Sigmoid colon (tissue), 7 donors: ENCODE measurements around the gene PAK1. TPM values are rescaled to one million over a fixed set of nuclear protein-coding genes. Genes with fewer than 3 reads are reported as not detected.

Experiments
- DNase-seq: peaks from one replicate; pipeline ENCODE4 v3.0.0-alpha.2; 2019
- H3K27ac ChIP-seq, 4 donors: fragments of 200-600 bp; sonication (generic); one replicate each; pipeline ENCODE4 v1.5.1; 2016 to 2019; ENCODE audit warnings: mild to moderate bottlenecking in 1 of 4
- H3K27me3 ChIP-seq, 3 donors: fragments of 200-600 bp; sonication (generic); one replicate each; pipeline ENCODE4 v1.5.1; 2019; ENCODE audit warnings: mild to moderate bottlenecking in 1 of 3
- H3K36me3 ChIP-seq, 4 donors: fragments of 200-600 bp; sonication (generic); one replicate each; pipeline ENCODE4 v1.5.1; 2016 to 2019
- H3K4me1 ChIP-seq, 4 donors: fragments of 200-600 bp; sonication (generic); one replicate each; pipeline ENCODE4 v1.5.1; 2017 to 2019
- H3K4me3 ChIP-seq, 4 donors: fragments of 200-600 bp; sonication (generic); one replicate each; pipeline ENCODE4 v1.5.1; 2017 to 2019; ENCODE audit warnings: mild to moderate bottlenecking in 2 of 4, moderate library complexity in 1 of 4
- H3K9me3 ChIP-seq, 4 donors: fragments of 200-600 bp in 3 of 4; sonication (generic) in 3 of 4; one replicate each; pipeline versions ENCODE4 v1.5.1 to v1.6.1; 2013 to 2019
- CTCF ChIP-seq, 4 experiments: fragments of 450-650 bp in 3 of 4; fragments of 200-600 bp in 1 of 4; IDR thresholded peaks; one replicate each; pipeline ENCODE4 v1.5.1; 2016 to 2019; ENCODE audit warnings: antibody characterized with exemption in 4 of 4, mild to moderate bottlenecking in 3 of 4, moderate library complexity in 2 of 4
- EP300 ChIP-seq, 4 donors: sonication (generic); formaldehyde crosslinking; IDR thresholded peaks; one replicate each; pipeline ENCODE4 v1.6.1; 2017; ENCODE audit warnings: antibody characterized with exemption in 4 of 4
- POLR2A ChIP-seq, 2 donors: fragments of 450-650 bp; IDR thresholded peaks; one replicate each; pipeline ENCODE4 v1.6.1; 2016; ENCODE audit warnings: antibody characterized with exemption in 2 of 2, mild to moderate bottlenecking in 2 of 2, moderate library complexity in 2 of 2
- POLR2AphosphoS5 ChIP-seq, 4 donors: sonication (generic); formaldehyde crosslinking; IDR thresholded peaks; one replicate each; pipeline ENCODE4 v1.6.1; 2017; ENCODE audit warnings: antibody characterized with exemption in 4 of 4
- WGBS, 2 donors: extraction: QIAGEN DNeasy Blood & Tissue Kit; methylation state at CpG; one replicate each; pipeline ENCODE4 v1.1.7; 2013; 5-methylcytosine and 5-hydroxymethylcytosine counted together
- intact Hi-C: fragments of 100-400 bp; cut with DNase I; formaldehyde crosslinking; loops from one replicate; pipeline ENCODE4 v1.15.1; 2023
- polyA plus RNA-seq, 3 donors: library from polyadenylated mRNA; stranded (reverse); fragments of 200-250 nt; gene quantifications; one replicate each; pipeline ENCODE4 v1.2.3, GENCODE V29; 2013
- total RNA-seq, 4 donors: library from RNA; depleted of rRNA; stranded (reverse); fragments of >200 nt; gene quantifications; one replicate each; pipeline ENCODE4 v1.1.0, GENCODE V29; 2016
- donor health status: healthy with polysubstance abuse.
- donor health status: Bipolar disorder and iron deficiency.
- donor health status: healthy.

Gene PAK1
- total and polyA plus RNA-seq, 7 donors = 24.6 to 79.3 (median 37.7) TPM

GRCh38 chr11:77397631-77398030 is 76.3 kb downstream of the PAK1 start:
- H3K27me3 ChIP-seq = no peaks in the 10 kb centered on the region
- H3K36me3 ChIP-seq = no peaks in the 10 kb centered on the region
- peaks cover 0 to 31% (median 15%) of the 10 kb centered on the region in 4 donors for H3K4me1 ChIP-seq
- no peak overlapping the region for H3K4me3 ChIP-seq
- no peak for TF ChIP-seq EP300 (IDR thresholded peaks at IDR 0.05)
- TF ChIP-seq CTCF (IDR thresholded peaks at IDR 0.05) = no peak
- H3K27ac ChIP-seq = no peak overlapping the region
- 16 to 61% methylated on average over 1 of the region's 1 CpG for WGBS, 2 donors
- H3K9me3 ChIP-seq = no peaks in the 10 kb centered on the region
- no peak for DNase-seq
- intact Hi-C loops = no loop called here

GRCh38 chr11:77396911-77397310 is 77.0 kb downstream of the PAK1 start:
- DNase-seq = no peak
- WGBS, 2 donors = 8 to 48% methylated on average over 2 of the region's 2 CpGs

GRCh38 chr11:77396305-77396704 is 77.6 kb downstream of the PAK1 start:
- TF ChIP-seq EP300 (IDR thresholded peaks at IDR 0.05) = no peak
- no peak overlapping the region for H3K27ac ChIP-seq
- no peak for DNase-seq
- intact Hi-C loops = no loop called here
- H3K36me3 ChIP-seq = no peaks in the 10 kb centered on the region
- peaks cover 0 to 26% (median 15%) of the 10 kb centered on the region in 4 donors for H3K4me1 ChIP-seq
- H3K9me3 ChIP-seq = no peaks in the 10 kb centered on the region
- no peak overlapping the region for H3K4me3 ChIP-seq
- H3K27me3 ChIP-seq = no peaks in the 10 kb centered on the region
- WGBS, 2 donors = 20 to 67% methylated on average over 3 of the region's 3 CpGs

More at GRCh38 chr11:77396911-77397310, 77.0 kb downstream of the PAK1 start:
- TF ChIP-seq EP300 (IDR thresholded peaks at IDR 0.05) = no peak
- Histone ChIP-seq H3K27ac (no peak overlapping the region), H3K9me3 (no peaks in the 10 kb centered on the region), H3K36me3 (no peaks in the 10 kb centered on the region), H3K4me3 (no peak overlapping the region), H3K27me3 (no peaks in the 10 kb centered on the region), H3K4me1 (peaks cover 0 to 26% (median 17%) of the 10 kb centered on the region in 4 donors)
- intact Hi-C loops = no loop called here

- Histone ChIP-seq H3K36me3 (no peaks in the 10 kb centered on the region), H3K27me3 (no peaks in the 10 kb centered on the region), H3K4me3 (no peak overlapping the region), H3K27ac (no peak overlapping the region), H3K9me3 (no peaks in the 10 kb centered on the region), H3K4me1 (peaks cover 0 to 26% (median 11%) of the 10 kb centered on the region in 4 donors)
- no peak for TF ChIP-seq POLR2A (IDR thresholded peaks at IDR 0.05)
- no peak for DNase-seq
- intact Hi-C loops = no loop called here
- WGBS, 2 donors = 37 to 62% methylated on average over 3 of the region's 3 CpGs
Measured at GRCh38 chr11:77395460-77396173, 78.3 kb downstream of the PAK1 start.

GRCh38 chr11:77392842-77393241 is 81.1 kb downstream of the PAK1 start:
- H3K36me3 ChIP-seq = no peaks in the 10 kb centered on the region
- intact Hi-C loops = no loop called here
- H3K27ac ChIP-seq = no peak overlapping the region
- no peaks in the 10 kb centered on the region for H3K9me3 ChIP-seq
- H3K27me3 ChIP-seq = no peaks in the 10 kb centered on the region
- H3K4me1 ChIP-seq = peaks cover 0 to 26% (median 10%) of the 10 kb centered on the region in 4 donors
- H3K4me3 ChIP-seq = no peak overlapping the region
- no peak for DNase-seq
- no peak for TF ChIP-seq POLR2AphosphoS5 (IDR thresholded peaks at IDR 0.05)
- TF ChIP-seq POLR2A (IDR thresholded peaks at IDR 0.05) = no peak
- TF ChIP-seq CTCF (IDR thresholded peaks at IDR 0.05) = no peak
- TF ChIP-seq EP300 (IDR thresholded peaks at IDR 0.05) = no peak

GRCh38 chr11:77387701-77388100 is 86.2 kb downstream of the PAK1 start:
- intact Hi-C loops = no loop called here
- H3K4me3 ChIP-seq = no peak overlapping the region

More at GRCh38 chr11:77387701-77388100, 86.2 kb downstream of the PAK1 start:
- no peak for TF ChIP-seq POLR2AphosphoS5 (IDR thresholded peaks at IDR 0.05)
- TF ChIP-seq CTCF (IDR thresholded peaks at IDR 0.05) = no peak
- no peak for TF ChIP-seq EP300 (IDR thresholded peaks at IDR 0.05)
- no peak for TF ChIP-seq POLR2A (IDR thresholded peaks at IDR 0.05)
- Histone ChIP-seq H3K27me3 (no peaks in the 10 kb centered on the region), H3K36me3 (no peaks in the 10 kb centered on the region), H3K9me3 (no peaks in the 10 kb centered on the region), H3K27ac (no peak overlapping the region), H3K4me1 (peaks cover 0 to 23% (median 18%) of the 10 kb centered on the region in 4 donors)
- no peak for DNase-seq
